HG02840 (cell line): Measurements from ENCODE around the gene TRAPPC12.
"Not testable (repeated sequence)": the region's sequence is repeated elsewhere in the genome, so short reads cannot be mapped to it uniquely, and the experiment has no call there.

Experiments
- ATAC-seq: cut with Tn5 transposase; IDR thresholded peaks from one replicate; pipeline ENCODE4 v1.9.1; 2021; ENCODE audit warnings: mild to moderate bottlenecking, moderate library complexity, moderate number of reproducible peaks; ENCODE audit not compliant: unreplicated experiment, low FRiP score

TRAPPC12 gene

GRCh38 chr2:3451169-3451568 lies 71.7 kb downstream of the TRAPPC12 start:
- ATAC-seq, result no peak

GRCh38 chr2:3451926-3452671 lies 72.6 kb downstream of the TRAPPC12 start:
- ATAC-seq, result no peak

GRCh38 chr2:3453190-3453999 lies 73.9 kb downstream of the TRAPPC12 start:
- ATAC-seq, result no peak

GRCh38 chr2:3454005-3454404 lies 74.5 kb downstream of the TRAPPC12 start:
- ATAC-seq, result not testable (repeated sequence)

GRCh38 chr2:3454802-3455201 lies 75.3 kb downstream of the TRAPPC12 start:
- no peak for ATAC-seq

- ATAC-seq, result no peak
Observed at GRCh38 chr2:3456125-3456524, 76.6 kb downstream of the TRAPPC12 start.

- ATAC-seq, result no peak
Observed at GRCh38 chr2:3457524-3458395, 78.3 kb downstream of the TRAPPC12 start.

GRCh38 chr2:3458396-3459184 lies 79.1 kb downstream of the TRAPPC12 start:
- no peak for ATAC-seq

GRCh38 chr2:3459185-3460015 lies 79.9 kb downstream of the TRAPPC12 start:
- ATAC-seq, result no peak

GRCh38 chr2:3460156-3460555 lies 80.7 kb downstream of the TRAPPC12 start:
- no peak for ATAC-seq

GRCh38 chr2:3460831-3461800 lies 81.6 kb downstream of the TRAPPC12 start:
- ATAC-seq, result peak; percentile 7

- peak; percentile 71 for ATAC-seq
Observed at GRCh38 chr2:3461801-3462492, 82.5 kb downstream of the TRAPPC12 start.

- ATAC-seq, result no peak
Observed at GRCh38 chr2:3462493-3463104, 83.1 kb downstream of the TRAPPC12 start.

- ATAC-seq, result no peak
Observed at GRCh38 chr2:3463186-3463835, 83.8 kb downstream of the TRAPPC12 start.

- ATAC-seq, result no peak
Observed at GRCh38 chr2:3463944-3464343, 84.5 kb downstream of the TRAPPC12 start.

- ATAC-seq, result no peak
Observed at GRCh38 chr2:3464401-3465005, 85.0 kb downstream of the TRAPPC12 start.
